Hepatic stellate cell (primary cell): ENCODE measurements around the gene MRPS7.

ENCODE experiments used
- DNase-seq: peaks from one replicate; pipeline ENCODE4 v3.0.0; 2011; ENCODE audit warnings: low spot score

MRPS7 gene

DNA sequence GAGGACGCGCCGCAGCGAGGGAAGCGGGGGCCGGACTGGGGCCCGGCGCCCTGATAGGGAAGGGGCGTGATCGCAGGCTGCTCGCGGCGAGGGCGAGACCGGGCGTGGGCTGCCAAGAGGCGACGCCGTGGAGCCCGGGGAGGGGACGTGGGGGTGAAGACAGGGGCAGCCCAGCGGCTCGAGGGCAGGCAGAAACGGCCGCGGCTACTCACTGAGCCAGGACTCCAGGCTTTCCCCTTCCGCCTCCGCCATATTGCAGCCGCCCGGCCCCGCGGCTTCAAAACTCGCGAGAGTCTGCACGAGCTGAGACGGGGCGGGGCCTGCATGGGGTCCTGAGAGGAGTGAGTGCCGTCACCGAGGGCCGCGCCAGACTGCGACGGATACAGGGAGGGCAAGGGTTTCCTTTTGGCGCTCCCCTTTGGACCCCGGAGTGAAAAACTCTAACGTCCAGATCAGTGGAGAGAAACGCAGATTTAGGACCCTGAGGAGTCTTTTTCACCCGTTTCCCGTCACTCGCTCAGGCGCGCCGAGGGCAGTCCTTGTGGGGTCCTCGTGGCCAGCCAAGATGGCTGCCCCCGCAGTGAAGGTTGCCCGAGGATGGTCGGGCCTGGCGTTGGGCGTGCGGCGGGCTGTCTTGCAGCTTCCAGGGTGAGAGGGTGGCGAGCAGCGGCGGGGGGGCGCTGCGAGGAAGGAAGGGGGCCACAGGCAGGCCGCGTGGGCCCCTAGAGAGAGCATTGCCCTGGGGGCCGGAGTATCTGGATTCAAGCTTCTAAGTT, at the start of gene MRPS7, which contains the start of gene GGA3:
Gene MRPS7 (plus strand): TSS at position 544 of the 776 bp plus-strand sequence. CDS start 22 bp downstream, at position 566.
Gene GGA3 (minus strand): TSS at position 271 of the 776 bp plus-strand sequence. CDS start 19 bp downstream, at position 252.
- DNase-seq = peak; percentile 96

DNA sequence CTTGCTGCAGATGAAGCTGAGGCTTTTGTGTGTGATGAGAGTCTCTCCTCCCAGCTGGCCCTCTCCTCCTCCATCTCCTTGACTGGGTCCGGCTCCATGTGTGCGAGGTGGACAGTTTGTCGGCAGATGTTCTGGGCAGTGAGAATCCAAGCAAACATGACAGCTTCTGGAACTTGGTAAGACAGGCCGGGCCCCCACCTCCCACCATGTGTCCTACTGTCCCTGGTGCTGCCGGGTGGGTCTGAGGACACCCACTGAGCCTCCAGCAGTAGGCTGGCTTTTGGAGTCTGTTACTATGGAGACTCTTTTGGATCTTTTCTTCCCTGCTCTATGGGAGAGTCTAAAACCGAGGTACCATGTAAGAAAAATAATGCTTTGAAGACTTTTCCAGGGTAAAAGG, 43.5 kb upstream of the MRPS7 start:
- no peak for DNase-seq

DNA sequence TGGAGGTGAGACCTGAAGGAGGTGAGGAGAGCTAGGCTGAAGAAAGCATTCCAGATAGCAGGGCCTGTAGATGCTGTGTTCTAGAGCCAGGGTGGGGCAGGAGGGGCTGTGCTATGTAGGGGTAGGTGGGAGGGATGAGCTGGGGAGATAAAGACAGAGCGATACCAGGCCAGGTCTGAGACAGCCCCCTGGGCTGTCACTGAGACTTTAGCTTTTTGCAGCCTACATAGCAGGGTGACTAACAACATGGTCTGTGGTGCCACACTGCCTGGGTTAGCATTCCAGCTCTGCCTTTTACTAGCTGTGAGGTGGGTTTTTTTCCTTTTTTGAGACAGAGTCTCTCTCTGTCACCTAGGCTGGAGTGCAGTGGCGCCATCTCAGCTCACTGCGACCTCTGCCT, 41.9 kb upstream of the MRPS7 start:
- DNase-seq = no peak

DNA sequence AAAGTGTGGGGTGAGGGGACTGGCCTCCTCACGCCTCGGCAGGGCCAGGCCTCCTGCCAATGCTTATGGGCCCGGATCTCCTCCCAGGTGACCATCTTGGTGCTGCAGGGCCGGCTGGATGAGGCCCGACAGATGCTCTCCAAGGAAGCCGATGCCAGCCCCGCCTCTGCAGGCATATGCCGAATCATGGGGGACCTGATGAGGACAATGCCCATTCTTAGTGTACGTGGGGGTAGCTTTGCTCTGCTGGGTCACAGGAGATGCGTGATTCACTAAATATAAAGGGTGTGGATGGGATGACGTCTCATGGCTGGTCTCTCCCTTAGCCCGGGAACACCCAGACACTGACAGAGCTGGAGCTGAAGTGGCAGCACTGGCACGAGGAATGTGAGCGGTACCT, 36.7 kb upstream of the MRPS7 start:
- no peak for DNase-seq

DNA sequence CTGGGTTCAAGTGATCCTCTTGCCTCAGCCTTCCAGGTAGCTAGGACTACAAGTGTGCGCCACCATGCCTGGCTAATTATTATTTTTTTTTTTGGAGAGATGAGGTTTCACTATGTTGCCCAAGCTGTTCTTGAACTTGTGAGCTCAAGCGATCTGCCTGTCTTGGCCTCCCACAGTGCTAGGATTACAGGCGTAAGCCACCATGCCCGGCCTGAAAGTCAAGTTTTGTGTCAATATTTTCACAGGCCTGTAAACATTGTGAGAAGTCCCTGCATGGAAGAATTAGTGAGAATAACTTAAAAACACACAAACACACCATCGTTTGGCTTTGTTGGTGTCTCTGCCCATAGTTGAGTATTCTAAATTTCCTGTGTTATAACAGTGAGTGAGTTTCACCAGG, 34.0 kb upstream of the MRPS7 start:
- no peak for DNase-seq

DNA sequence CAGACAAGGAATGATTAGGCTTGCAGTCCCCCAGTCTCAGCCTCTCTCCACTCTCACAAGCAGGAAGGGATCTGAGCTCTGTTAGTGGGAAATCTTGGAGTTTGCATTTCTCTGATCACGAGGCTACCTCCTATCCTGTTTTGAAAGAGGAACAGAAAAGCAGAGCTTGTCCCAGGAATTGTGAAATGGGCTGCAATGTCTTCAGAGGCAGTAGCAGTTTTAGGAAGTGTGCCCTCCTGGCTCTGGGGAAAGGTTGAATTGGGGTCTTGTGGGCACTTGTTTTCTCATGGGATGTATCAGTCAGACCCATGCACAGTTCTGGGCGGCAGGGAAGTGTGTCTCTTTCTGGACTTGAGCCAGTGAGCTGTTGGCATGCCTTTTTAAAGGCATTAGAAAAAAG, 33.4 kb upstream of the MRPS7 start:
- DNase-seq = no peak

DNA sequence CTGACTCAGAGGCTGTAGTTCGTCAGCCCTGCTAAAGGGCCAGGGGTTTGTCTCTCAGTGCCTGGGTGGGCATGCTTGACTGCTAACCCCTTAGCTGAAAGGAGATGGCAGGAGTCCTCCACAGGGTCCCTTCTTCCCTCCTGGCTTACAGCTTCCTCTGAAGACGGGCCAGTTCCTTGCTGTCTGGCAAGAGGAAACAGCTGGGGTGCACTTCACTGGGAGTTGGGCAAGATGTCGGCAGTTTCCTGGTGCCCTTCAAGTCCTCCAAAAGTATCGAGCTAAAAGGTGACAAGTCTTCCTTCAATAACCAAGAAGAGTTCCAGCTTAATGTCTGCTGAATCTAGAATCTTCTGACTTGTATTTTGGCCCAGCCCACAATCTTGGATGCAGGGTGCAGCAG, 32.8 kb upstream of the MRPS7 start:
- no peak for DNase-seq

DNA sequence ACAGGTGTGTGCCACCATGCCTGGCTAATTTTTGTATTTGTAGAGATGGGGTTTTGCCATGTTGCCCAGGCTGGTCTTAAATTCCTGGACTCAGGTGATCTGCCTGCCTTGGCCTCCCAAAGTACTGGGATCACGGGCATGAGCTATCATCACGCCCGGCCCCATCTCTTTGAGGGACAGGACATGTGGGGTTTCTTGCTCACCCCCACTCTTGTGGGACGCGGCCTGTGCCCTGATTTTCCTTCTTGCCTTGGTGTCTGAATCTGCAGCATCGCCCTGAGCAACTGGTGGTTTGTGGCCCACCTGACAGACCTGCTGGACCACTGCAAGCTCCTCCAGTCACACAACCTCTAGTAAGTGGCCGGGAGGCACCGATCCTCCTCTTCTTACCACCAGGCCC, 30.6 kb upstream of the MRPS7 start:
- DNase-seq = no peak

DNA sequence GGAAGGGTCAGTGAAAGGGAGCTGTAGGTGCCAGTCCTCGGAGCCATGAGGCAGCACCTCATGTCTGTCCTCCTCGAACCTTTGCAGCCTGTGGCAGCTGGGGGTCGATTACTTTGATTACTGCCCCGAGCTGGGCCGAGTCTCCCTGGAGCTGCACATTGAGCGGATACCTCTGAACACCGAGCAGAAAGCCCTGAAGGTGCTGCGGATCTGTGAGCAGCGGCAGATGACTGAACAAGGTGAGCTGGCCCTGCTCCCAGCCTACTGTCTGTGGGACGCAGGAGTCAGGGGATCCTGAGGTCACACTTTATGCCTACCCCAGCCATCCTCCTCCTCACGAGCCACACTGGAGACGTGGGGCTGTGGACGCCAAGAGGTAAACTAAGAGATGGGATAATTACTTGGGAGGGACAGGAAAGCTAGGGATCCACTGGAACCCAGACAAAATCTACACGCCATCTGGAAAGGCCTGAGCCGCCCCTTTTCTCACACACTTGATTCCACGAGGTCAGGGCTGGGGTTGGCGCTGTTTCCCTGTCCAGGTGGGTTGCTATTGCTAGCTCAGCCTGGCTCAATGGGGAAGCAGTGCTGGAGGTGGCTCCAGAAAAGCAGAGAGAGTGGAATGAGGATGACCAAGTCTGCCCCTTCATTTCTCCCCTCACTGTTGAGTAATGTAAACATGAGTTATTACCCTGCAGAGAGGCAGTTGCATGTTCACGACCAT, 29.8 kb upstream of the MRPS7 start:
- DNase-seq = no peak

DNA sequence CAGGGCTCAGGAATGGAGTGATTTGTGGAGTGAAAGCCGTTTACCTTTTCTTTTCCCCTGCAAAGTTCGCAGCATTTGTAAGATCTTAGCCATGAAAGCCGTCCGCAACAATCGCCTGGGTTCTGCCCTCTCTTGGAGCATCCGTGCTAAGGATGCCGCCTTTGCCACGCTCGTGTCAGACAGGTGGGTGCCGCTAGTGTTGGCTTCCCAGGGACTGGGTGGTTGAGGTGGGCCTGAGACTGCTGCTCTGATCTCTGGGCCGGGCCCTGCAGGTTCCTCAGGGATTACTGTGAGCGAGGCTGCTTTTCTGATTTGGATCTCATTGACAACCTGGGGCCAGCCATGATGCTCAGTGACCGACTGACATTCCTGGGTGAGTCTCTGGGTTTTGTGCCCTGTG, 28.9 kb upstream of the MRPS7 start:
- DNase-seq = no peak

DNA sequence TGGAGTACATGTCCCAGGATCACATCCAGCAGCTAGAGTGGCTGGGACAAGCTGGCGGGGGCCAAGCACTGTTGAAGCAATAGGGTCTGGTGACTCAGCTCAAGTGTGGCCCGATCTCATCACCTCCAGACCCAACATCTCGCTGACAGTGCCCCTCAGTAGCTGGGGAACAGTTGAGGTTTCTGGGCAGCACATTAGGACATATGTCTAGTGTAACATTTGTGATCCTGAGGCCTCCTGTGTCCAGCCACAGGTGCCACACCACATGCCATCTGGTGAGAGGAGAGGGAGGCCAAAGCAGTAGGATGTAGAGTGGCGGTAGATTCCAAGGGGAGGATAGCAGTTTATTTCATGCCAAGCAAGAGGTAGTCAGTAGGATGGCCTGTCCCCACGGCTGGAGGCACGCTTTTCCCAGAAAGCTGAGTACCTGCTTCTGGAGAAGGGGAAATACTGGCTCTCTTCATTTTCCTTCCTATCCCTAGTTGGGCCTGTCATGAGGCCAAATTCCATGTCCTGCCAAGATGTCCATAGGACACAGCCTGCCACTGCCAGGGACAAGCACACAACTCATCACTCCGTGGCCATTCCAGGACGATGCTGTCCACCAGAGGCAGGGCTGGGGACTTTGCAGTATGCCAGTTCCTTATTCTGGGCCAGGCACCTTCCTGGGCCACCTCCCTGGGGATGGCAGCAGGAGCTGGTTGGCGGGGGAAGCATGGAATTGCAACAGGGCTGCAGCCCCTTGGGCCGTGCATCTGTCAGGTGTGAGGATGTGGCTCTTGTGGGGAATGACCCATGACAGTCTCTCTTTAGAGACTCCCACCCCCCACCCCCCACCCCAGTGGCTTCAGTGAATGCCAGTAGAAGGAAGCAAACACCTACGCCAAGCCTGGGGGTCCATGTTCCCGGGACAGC, 24.3 kb upstream of the MRPS7 start:
- no peak for DNase-seq

DNA sequence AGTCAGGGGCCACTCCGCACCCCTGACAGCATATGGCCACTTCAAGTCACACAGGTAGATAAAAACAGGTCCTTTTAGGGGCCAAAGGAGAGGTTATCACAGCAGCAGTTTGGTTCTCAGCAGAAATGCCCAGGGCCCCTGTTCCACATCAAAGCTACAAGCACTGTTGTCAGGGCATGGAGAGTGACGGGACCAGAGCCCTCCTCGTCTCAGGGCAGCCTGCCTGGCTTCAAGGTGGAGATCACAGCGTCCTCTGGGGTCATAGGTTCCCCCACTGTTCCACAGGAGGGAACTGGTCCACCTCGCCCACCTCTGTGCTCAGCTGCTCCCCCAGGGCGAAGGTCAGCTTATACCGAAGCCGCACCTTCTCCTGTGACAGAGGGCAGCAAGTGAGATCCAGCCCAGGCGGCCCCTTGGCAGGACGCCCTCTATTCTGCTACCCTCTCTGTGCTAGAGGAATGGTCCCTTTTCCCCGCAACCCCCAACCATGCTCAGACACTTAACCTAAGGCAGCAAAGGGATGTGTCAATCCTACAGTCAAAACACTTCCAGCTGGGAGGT, 23.6 kb upstream of the MRPS7 start:
- no peak for DNase-seq

DNA sequence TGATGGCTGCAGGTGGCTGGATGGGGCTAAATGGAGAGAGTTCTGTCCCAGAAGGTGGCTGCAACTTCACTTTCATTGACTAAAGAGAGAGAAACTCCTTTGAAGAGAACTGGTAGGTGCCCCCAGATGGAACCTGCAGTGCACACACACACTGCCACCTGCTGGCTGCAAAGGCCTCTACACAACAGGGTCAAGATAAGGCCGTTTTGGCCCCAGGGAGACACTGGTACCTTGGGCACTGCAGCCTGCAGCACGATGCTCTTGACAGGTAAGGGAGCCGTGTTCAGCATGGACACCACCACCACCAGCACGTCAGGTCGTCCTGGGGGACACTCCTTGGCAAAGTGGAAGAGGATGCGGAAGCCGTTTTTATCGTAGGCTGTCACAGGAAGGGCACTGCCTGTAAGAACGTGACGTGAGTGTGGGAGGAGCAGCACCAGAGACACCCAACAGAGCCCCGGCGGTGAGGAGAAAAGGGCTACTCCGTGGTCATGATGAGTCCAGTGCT, 22.9 kb upstream of the MRPS7 start:
- DNase-seq = peak; percentile 86

DNA sequence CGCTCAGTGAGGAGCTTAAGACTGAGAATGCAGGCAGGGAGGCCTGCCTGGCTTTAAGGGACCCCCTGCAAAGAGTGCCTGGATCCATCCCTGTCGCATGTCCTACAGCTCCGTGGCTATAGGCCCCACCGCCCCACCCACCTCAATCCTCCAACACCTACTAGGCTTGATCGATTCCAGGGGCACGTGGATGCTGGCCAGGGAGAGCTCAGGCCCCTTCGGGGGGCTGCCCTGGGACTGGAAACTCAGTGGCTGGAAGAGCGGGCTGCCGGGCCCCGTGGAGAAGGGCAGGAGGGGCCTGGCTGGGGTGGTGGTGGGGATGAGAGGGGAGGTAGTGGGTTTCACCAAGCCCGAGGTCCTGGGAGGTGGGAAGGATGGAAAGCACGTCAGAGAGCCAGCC, 22.5 kb upstream of the MRPS7 start:
- no peak for DNase-seq

DNA sequence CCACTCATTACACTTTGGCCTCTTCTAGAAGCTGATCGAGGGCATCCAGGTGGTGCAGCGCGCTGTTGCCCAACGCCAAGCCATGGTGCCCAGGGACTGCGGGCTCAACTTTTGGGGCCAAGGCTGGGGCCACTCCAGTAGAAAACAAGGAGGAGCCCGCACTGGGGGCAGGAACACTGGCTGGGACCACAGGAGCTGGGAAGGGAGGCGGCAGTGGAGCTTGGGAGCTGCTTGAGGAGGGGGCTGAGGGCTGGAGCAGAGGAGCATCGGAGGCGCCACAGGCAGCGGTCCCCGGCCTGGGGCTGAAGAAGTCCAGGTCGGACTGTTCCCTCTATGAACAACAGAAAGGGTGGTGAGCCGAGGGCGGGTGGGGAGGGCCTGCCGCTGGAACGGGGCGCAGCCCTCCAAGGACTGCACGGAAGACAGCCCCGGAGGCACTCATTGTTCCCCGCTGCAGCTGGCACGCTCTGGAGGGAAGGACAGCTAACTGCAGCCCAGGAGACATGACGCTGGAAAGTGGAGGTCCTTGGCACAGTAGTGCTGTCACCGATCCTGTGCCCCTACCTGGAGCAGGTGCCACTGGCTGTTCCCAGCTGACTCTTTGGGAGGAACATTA, 21.8 kb upstream of the MRPS7 start:
- no peak for DNase-seq

DNA sequence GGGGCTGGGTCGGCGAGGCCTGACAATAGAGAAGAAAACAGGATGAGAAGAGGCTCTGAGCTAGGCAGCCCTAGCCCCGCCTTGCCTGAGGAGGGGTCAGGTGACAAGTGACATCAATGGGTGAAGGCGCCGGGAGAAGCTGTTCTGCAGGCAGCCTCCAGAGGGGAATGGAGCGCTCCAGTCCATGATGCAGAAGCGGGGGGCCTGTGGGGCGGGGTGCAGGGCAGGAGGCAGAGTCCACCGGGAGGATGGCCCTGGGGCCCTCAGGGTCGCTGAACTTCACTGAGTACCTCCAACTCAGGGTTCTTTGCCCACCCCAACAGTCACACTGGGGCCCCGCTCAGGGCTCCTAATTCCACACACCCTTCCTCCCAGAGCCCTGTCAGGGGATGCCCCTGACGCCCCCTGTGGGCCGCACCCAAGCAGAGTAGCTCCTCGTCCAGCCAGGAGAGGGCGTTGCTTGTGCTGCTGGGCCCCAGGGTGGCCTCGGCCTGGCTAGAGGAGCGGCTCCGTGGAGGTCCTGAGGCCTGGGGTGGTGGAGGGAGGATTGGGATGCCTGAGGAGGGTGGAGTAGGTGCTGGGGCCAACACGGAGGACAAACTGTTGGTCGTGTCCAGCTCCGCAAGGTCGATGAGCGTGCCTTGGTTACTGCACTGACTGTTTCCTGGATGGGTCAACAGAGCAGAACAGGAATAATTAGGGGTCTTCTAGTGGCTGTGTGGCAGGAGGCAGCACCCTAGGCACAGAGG, 21.1 kb upstream of the MRPS7 start:
- DNase-seq = peak; percentile 51

DNA sequence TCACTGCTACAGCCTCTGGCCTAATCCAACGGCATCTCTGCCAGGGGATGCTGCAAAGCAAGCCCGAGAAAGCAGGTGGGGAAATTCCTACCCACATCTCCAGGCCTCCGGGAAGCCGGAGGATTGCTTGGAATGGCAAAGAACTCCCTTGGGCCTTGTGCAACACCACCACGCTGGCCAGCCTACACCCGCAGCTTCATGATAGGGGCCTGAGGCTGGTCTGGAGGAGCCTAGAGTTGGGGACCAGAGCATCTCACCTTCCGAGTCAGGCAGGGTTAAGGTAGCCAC, 20.6 kb upstream of the MRPS7 start:
- DNase-seq = no peak

DNA sequence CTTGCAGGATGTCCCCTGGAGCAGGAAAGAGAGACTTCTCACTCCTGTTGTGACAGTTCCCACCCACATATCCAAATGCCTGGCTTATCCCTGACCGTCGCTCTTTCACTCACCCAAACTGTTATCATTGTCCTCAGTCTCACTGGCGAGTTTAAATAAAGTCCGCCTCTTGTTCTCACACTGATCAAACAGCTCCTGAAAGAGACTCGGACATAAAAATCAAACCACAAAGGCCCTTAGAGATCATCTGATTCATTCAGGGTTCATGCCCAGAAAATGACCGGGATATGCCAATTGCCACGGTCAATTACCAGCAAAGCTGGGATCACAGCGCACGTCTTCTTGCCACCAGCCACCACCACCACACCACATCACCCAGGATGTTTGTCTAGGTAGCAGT, 20.2 kb upstream of the MRPS7 start:
- DNase-seq = no peak

DNA sequence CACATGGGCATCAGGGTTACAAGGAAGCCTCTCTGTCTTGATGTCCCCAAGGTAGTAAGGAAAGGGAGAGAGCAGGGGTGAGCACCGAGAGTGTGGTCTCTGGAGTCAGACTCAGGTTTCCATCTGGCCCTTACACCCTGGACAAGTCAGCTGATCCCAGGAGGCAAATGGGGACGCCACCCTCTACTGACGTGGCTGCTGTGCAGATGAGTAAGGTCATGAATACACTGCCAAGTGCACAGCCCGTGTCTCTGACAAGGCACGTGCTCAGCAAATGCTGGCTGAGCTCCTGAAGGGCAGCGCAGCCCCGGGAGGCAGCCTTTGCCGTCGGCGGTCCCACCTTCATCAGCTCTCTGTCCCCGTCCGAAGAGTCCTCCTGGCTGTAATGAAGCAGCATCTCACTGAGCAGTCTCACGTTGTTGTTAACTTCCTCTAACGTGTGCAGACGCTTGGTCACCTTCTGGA, 19.7 kb upstream of the MRPS7 start:
- DNase-seq = no peak

DNA sequence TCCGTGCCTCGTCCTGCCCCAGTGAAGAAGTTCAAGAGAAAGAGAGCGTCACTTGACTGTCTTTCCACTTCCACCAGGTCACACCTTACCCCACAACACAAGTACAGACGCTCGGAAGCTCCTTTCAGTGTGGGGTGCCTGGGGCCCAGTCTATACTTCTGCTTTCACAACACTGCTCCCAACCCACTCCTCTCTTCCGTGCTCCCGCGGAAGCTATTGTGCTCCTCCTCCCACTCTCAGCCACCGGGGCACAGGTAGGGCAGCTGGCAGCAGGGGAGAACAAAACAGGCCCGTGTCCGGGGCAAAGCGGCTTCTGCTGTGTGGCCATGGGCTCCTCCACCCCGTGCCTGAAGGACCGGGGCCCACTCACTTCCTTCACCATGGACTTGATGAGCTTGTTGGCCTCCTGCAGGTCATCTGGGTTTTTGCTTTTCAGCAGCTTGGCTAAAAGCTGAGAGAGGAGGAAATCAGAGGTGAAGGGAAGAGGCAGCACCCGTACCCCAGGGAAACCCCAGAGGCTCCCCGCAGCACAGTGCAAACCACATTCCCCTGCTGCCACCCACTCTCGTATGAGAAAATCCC, 19.1 kb upstream of the MRPS7 start:
- DNase-seq = no peak
